Middle frontal gyrus (tissue), 1 donor: Measurements from ENCODE around the gene RHOG.
"Not testable (repeated sequence)": the region's sequence is repeated elsewhere in the genome, so short reads cannot be mapped to it uniquely, and the experiment has no call there.

Experiments
- DNase-seq: peaks from one replicate; pipeline ENCODE4 v3.0.0-alpha.2; 2015; ENCODE audit warnings: low spot score; ENCODE audit errors: extremely low spot score

RHOG gene

GRCh38 chr11:3840870-3841425, at the start of gene RHOG:
TSS of gene RHOG (minus strand) at chr11:3840959. CDS start at chr11:3828138, 12,821 bp downstream.
- no peak for DNase-seq

- DNase-seq = no peak
Measured at GRCh38 chr11:3890014-3890413, 49.3 kb upstream of the RHOG start.

GRCh38 chr11:3888876-3889275, 48.1 kb upstream of the RHOG start:
- no peak for DNase-seq

GRCh38 chr11:3886985-3887384, 46.2 kb upstream of the RHOG start:
- DNase-seq = no peak

- DNase-seq = no peak
Measured at GRCh38 chr11:3885855-3886254, 45.1 kb upstream of the RHOG start.

- DNase-seq = no peak
Measured at GRCh38 chr11:3882655-3883054, 41.9 kb upstream of the RHOG start.

GRCh38 chr11:3880724-3881123, 40.0 kb upstream of the RHOG start:
- DNase-seq = no peak

GRCh38 chr11:3879967-3880542, 39.3 kb upstream of the RHOG start:
- DNase-seq = no peak

GRCh38 chr11:3879216-3879966, 38.6 kb upstream of the RHOG start:
- no peak for DNase-seq

GRCh38 chr11:3878258-3878584, 37.5 kb upstream of the RHOG start:
- DNase-seq = no peak

- no peak for DNase-seq
Measured at GRCh38 chr11:3877364-3878257, 36.9 kb upstream of the RHOG start.

GRCh38 chr11:3876613-3877012, 35.9 kb upstream of the RHOG start:
- no peak for DNase-seq

- DNase-seq = no peak
Measured at GRCh38 chr11:3873712-3874349, 33.1 kb upstream of the RHOG start.

- DNase-seq = no peak
Measured at GRCh38 chr11:3867209-3868091, 26.7 kb upstream of the RHOG start.

- DNase-seq = no peak
Measured at GRCh38 chr11:3866836-3867208, 26.1 kb upstream of the RHOG start.

GRCh38 chr11:3866206-3866605, 25.4 kb upstream of the RHOG start:
- no peak for DNase-seq

GRCh38 chr11:3865388-3866193, 24.8 kb upstream of the RHOG start:
- no peak for DNase-seq

- no peak for DNase-seq
Measured at GRCh38 chr11:3861683-3862082, 20.9 kb upstream of the RHOG start.

GRCh38 chr11:3860898-3861393, 20.2 kb upstream of the RHOG start:
- DNase-seq = not testable (repeated sequence)

GRCh38 chr11:3860375-3860774, 19.6 kb upstream of the RHOG start:
- DNase-seq = no peak
